Measurements from ENCODE around the gene TRABD2B.

Gene TRABD2B

GRCh38 chr1:48028218-48029069 lies 31.3 kb upstream of the TRABD2B start:
- H3K36me3 ChIP-seq (ENCODE audit: control insufficient read depth in 2 of 2, insufficient read depth in 1 of 2, low read length in 2 of 2), result no peaks in the 10 kb centered on the region
- H3K9me3 ChIP-seq (ENCODE audit: control insufficient read depth, insufficient read depth, low read depth, low read length), result no peaks in the 10 kb centered on the region
- H3K4me1 ChIP-seq (ENCODE audit: control insufficient read depth, insufficient read depth, low read length), result no peaks in the 10 kb centered on the region
- H3K4me3 ChIP-seq (ENCODE audit: low read depth, low read length), result no peak overlapping the region
- no peak overlapping the region for H3K27ac ChIP-seq (ENCODE audit: extremely low read depth, low read depth, low read length)
- TF ChIP-seq ZNF302 (tag by site-specific recombination; IDR thresholded peaks at IDR 0.05; ENCODE audit: low read depth), result no peak
- TF ChIP-seq SP2 (tag by site-specific recombination; IDR thresholded peaks at IDR 0.05), result no peak
- no peak for TF ChIP-seq ZNF202 (tag by site-specific recombination; IDR thresholded peaks at IDR 0.05; ENCODE audit: borderline replicate concordance)
- TF ChIP-seq RBAK (tag by site-specific recombination; IDR thresholded peaks at IDR 0.05), result no peak
- no peak for TF ChIP-seq ZNF645 (tag by site-specific recombination; IDR thresholded peaks at IDR 0.05)
- no peak for TF ChIP-seq YY2 (tag by site-specific recombination; IDR thresholded peaks at IDR 0.05)
- TF ChIP-seq REPIN1 (tag by site-specific recombination; IDR thresholded peaks at IDR 0.05; ENCODE audit: low read depth), result no peak
- no peak for TF ChIP-seq MYNN (tag by site-specific recombination; IDR thresholded peaks at IDR 0.05; ENCODE audit: borderline replicate concordance)
- no peak for TF ChIP-seq ZNF280C (tag by site-specific recombination; IDR thresholded peaks at IDR 0.05)
- TF ChIP-seq ZNF707 (tag by site-specific recombination; IDR thresholded peaks at IDR 0.05), result no peak
- no peak for TF ChIP-seq ZNF274 (IDR thresholded peaks at IDR 0.05; ENCODE audit: low read length)
- no peak for TF ChIP-seq ZNF274 (tag by site-specific recombination; IDR thresholded peaks at IDR 0.05; ENCODE audit: borderline replicate concordance)
- TF ChIP-seq ZNF26 (tag by site-specific recombination; IDR thresholded peaks at IDR 0.05), result no peak
- CTCF ChIA-PET, result interaction anchor here (0.5 kb wide), 1 partner anchor 8 kb away, joined by 4 read pairs; no protein-coding TSS in a partner anchor
- POLR2A ChIA-PET, result no interaction called here

- Histone ChIP-seq H3K4me3 (ENCODE audit: low read depth, low read length) (no peak overlapping the region), H3K9me3 (ENCODE audit: control insufficient read depth, insufficient read depth, low read depth, low read length) (no peaks in the 10 kb centered on the region), H3K27ac (ENCODE audit: extremely low read depth, low read depth, low read length) (no peak overlapping the region), H3K36me3 (ENCODE audit: control insufficient read depth in 2 of 2, insufficient read depth in 1 of 2, low read length in 2 of 2) (no peaks in the 10 kb centered on the region), H3K4me1 (ENCODE audit: control insufficient read depth, insufficient read depth, low read length) (no peaks in the 10 kb centered on the region)
- no peak for TF ChIP-seq CTCF (tag by site-specific recombination; IDR thresholded peaks at IDR 0.05)
- no peak for TF ChIP-seq ZFP69B (tag by site-specific recombination; IDR thresholded peaks at IDR 0.05)
- TF ChIP-seq SCRT1 (tag by site-specific recombination; IDR thresholded peaks at IDR 0.05; ENCODE audit: borderline replicate concordance), result no peak
- TF ChIP-seq GLI4 (tag by site-specific recombination; IDR thresholded peaks at IDR 0.05), result no peak
- no peak for TF ChIP-seq KLF16 (tag by site-specific recombination; IDR thresholded peaks at IDR 0.05)
- TF ChIP-seq ZNF529 (tag by site-specific recombination; IDR thresholded peaks at IDR 0.05; ENCODE audit: insufficient replicate concordance), result no peak
- ChIA-PET POLR2A (no interaction called here), CTCF (interaction anchor here (0.5 to 0.6 kb wide), 2 partner anchors 9 to 28 kb away, joined by 3 to 4 read pairs; no protein-coding TSS in a partner anchor)
These were observed 30.3 kb upstream of the TRABD2B start for GRCh38 chr1:48027533-48027835.
